Peyer's patch (tissue), 4 donors: ENCODE data around the gene SNED1. TPM values are rescaled to one million over a fixed set of nuclear protein-coding genes. Genes with fewer than 3 reads are reported as not detected.

Experiments
- DNase-seq, 3 donors: peaks; one replicate each; pipeline ENCODE4 v3.0.0-alpha.2; 2017 to 2019
- H3K27ac ChIP-seq, 4 donors: fragments of 200-600 bp; sonication (generic); one replicate each; pipeline ENCODE4 v1.5.1; 2016 to 2019
- H3K27me3 ChIP-seq, 2 donors: fragments of 200-600 bp; sonication (generic); one replicate each; pipeline ENCODE4 v1.5.1; 2019
- H3K36me3 ChIP-seq, 3 donors: fragments of 200-600 bp; sonication (generic); one replicate each; pipeline ENCODE4 v1.5.1; 2016 to 2019
- H3K4me1 ChIP-seq, 4 donors: fragments of 200-600 bp; sonication (generic); one replicate each; pipeline ENCODE4 v1.5.1; 2016 to 2019
- H3K4me3 ChIP-seq, 4 donors: fragments of 200-600 bp; sonication (generic); 1 replicate in 3 of 4; 2 replicates in 1 of 4; pipeline ENCODE4 v1.5.1; 2016 to 2019; ENCODE audit warnings: mild to moderate bottlenecking in 1 of 4
- H3K9me3 ChIP-seq, 4 donors: fragments of 200-600 bp; sonication (generic); one replicate each; pipeline ENCODE4 v1.5.1; 2016 to 2019; ENCODE audit warnings: mild to moderate bottlenecking in 1 of 4
- POLR2A ChIP-seq, 2 donors: fragments of 450-650 bp; IDR thresholded peaks; one replicate each; pipeline ENCODE4 v1.5.1; 2017; ENCODE audit warnings: antibody characterized with exemption in 2 of 2, mild to moderate bottlenecking in 2 of 2, moderate library complexity in 2 of 2
- total RNA-seq, 4 donors: library from RNA; depleted of rRNA; stranded (reverse); fragments of >200 nt; gene quantifications; one replicate each; pipeline ENCODE4 v1.1.0, GENCODE V29; 2016
- TF ChIP-seq, protein P1 (sequence below), 6 experiments: fragments of 450-650 bp in 4 of 6; fragments of 200-600 bp in 2 of 6; sonication (generic) in 1 of 6; IDR thresholded peaks; one replicate each; pipeline ENCODE4 v1.5.1; 2017 to 2019; ENCODE audit warnings: antibody characterized with exemption in 6 of 6, mild to moderate bottlenecking in 3 of 6, moderate library complexity in 1 of 6

Gene SNED1
- total RNA-seq, 4 donors from 2014 or later = 6.8 to 83.3 (median 25.2) TPM

DNA sequence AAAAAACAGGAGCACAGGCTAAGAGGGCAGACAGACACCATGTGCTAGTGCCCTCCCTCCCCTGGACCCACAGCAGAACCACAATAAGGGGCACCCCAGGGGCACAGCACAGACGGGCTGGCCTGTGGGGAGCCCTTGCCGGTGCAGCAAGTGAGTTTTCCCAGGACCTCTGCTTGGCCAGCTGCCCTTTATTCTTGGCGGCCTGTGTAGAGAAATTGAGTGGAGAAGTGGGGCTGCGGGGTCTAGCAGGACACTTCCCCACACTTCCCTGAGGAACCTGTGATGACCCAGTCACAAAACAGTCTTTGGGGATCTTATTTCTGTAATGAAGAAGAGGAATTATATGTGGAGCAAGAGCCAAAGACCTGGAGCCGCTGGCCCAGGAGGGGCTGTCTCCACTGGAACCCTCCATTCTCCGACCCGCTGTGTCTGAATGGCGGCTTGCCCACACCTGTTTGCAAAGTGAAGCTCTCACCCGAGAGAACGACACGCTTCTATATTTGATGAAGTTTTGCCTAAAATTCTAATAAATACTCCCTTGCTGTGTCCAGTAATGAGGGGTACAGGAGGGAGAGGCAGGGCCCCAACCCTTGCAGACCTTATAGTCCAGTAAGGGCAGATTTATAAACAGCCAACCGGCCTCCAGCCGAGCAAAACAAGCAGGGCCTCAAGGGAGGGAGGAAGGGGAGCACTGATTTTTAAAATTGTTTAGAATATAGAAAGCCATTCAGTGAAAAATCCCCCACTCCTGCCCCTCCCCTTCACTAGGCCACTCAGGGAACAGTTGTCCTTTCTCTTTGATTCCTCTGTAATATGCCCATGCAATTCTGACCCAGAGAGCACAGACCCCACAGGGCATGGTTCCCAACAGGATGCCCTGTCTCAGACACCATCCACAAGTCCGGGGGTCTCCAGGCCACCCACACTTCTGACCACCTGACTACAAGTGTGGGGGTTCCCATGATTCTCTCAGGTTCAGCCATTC is 44.7 kb upstream of the SNED1 start:
- H3K36me3 ChIP-seq = no peaks in the 10 kb centered on the region
- H3K4me1 ChIP-seq = peaks cover 0 to 7% (median 0%) of the 10 kb centered on the region in 4 donors
- TF ChIP-seq, protein P1, sequence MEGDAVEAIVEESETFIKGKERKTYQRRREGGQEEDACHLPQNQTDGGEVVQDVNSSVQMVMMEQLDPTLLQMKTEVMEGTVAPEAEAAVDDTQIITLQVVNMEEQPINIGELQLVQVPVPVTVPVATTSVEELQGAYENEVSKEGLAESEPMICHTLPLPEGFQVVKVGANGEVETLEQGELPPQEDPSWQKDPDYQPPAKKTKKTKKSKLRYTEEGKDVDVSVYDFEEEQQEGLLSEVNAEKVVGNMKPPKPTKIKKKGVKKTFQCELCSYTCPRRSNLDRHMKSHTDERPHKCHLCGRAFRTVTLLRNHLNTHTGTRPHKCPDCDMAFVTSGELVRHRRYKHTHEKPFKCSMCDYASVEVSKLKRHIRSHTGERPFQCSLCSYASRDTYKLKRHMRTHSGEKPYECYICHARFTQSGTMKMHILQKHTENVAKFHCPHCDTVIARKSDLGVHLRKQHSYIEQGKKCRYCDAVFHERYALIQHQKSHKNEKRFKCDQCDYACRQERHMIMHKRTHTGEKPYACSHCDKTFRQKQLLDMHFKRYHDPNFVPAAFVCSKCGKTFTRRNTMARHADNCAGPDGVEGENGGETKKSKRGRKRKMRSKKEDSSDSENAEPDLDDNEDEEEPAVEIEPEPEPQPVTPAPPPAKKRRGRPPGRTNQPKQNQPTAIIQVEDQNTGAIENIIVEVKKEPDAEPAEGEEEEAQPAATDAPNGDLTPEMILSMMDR (IDR thresholded peaks at IDR 0.05) = no peak
- no peak for TF ChIP-seq POLR2A (IDR thresholded peaks at IDR 0.05)
- no peaks in the 10 kb centered on the region for H3K9me3 ChIP-seq
- H3K27me3 ChIP-seq = no peaks in the 10 kb centered on the region
- H3K27ac ChIP-seq = no peak overlapping the region
- H3K4me3 ChIP-seq = no peak overlapping the region
- DNase-seq = peak in 1 of 3 donors; percentile 30

DNA sequence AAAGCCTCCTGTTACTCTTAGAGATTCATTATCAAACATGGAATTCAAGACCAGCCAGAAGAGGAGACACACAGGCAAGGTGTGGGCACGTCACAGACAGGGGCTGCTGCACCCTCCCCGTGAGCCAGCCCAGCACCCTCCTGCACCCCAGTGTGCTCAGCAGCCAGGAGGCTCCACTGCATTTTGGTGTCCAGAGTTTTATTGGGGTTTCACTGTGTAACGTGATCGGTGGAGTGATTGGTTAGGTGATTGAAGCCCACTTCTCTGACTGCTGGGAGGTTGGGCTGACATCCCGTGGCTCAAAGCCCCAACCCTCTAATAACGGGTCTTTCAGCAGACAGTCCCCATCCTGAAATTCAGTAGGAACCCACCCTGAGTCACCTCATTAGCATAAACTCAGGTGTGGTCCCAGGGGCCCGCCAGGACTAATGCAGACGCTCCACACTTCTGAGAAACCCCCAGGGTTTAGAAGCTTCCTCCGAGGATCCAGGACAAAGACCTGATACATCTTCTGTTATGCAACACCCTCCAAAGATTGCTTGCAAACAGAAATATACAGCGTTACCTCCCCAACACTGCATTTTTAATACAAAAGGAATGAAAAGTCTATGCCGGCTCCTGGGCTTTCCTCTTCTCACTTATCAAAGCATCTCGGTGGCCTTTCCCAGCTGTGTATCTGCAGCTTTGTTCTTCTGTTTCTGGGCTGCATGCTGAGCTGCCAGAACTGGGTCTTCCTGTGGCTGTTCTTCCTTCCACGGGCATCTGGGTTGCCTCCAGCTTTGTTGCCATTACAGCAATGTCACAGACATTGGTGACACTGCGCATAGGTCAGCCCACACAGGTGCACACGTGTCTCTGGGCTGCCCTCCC is 43.7 kb upstream of the SNED1 start:
- Histone ChIP-seq H3K4me3 (no peak overlapping the region), H3K36me3 (no peaks in the 10 kb centered on the region)
- DNase-seq = peak in 1 of 3 donors; percentile 27

DNA sequence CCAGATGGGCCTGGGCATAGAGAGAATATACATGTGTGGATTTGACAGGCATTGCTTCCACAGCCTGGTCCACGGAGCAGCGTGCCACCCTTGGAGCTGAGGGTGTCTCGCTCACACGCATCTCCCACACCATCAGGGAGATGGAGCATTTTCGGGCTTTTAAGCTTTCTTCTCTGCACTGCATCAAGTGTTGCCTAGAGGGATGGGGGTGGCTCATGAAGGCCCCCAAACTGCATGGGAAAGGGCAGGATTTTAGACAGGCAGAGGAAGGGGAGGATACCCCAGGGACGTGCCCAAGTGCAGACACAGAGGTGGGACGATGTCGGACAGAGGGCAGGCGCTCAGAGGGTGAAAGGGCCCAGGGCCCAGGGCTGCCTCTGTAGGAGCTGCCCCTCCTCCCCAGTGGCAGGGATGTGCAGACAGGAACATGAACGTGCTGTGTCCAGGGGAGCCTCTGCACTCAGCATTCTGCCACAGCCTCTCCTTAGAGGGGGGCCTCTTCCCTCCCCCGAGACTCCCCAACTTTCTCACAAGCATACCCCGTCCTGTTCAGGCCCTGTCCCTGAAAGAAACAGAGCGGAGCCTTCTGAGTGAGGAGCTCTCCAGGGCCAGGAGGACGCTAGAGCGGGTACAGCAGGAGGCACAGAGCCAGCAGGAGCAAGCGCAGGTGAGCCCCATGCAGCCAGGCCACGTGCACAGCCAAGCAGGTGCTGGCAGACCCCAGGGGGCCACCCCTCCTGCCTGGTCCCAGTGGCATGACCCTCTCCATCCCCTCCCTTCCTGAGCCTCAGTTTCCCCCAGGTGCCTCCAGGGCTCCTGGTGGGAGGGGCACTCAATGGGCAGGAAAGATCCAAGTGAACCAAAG is 42.9 kb upstream of the SNED1 start:
- H3K27ac ChIP-seq = peak overlapping the region in 2 of 4 donors; percentile 13 to 31
- no peaks in the 10 kb centered on the region for H3K27me3 ChIP-seq
- no peak for TF ChIP-seq POLR2A (IDR thresholded peaks at IDR 0.05)
- TF ChIP-seq, protein P1 (IDR thresholded peaks at IDR 0.05) = no peak
- peaks cover 0 to 17% (median 0%) of the 10 kb centered on the region in 4 donors for H3K4me1 ChIP-seq
- DNase-seq = peak in 2 of 3 donors; percentile 37 to 38
- H3K36me3 ChIP-seq = no peaks in the 10 kb centered on the region
- no peaks in the 10 kb centered on the region for H3K9me3 ChIP-seq
- no peak overlapping the region for H3K4me3 ChIP-seq

More for the DNA sequence above, 43.7 kb upstream of the SNED1 start:
- no peak for TF ChIP-seq POLR2A (IDR thresholded peaks at IDR 0.05)
- TF ChIP-seq, protein P1 (IDR thresholded peaks at IDR 0.05) = no peak
- no peaks in the 10 kb centered on the region for H3K27me3 ChIP-seq
- H3K27ac ChIP-seq = no peak overlapping the region
- peaks cover 0 to 8% (median 0%) of the 10 kb centered on the region in 4 donors for H3K4me1 ChIP-seq
- H3K9me3 ChIP-seq = no peaks in the 10 kb centered on the region

DNA sequence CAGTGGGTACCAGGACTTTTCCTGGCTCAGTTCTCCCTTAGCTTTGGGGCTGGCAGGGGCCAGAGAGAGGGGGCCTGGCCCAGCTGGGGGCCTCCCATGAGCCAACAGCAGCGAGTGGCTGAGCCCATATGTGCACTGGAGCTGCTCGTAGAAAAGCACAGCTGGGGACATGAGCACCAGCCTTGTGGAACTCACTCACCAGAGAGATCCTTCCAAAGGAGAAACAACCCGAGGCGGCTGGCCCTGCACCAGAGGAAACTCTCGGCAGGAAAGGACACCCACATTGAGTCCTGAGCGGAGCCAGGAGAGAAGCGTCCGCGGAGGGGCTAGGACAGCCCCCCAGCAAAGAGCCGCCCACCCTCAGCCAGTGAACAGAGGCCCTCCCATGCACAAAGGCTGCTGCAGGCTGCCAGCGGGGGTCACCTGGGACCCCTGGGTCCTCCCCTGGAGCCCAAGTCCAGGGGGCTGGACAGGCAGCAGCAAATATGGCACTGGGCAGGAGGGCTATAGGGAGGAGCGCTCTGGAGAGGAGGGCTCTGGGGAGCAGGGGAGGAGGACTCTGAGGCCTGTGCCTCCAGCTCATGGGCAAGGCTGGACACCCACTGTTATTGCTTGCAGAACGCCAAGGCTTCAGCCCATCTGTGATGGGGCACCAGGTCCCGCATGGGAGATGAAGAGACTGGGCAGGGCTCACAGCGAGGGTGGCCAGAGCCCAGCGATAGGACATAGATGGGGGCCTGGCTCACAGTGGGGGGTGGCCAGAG is 42.1 kb upstream of the SNED1 start:
- H3K27ac ChIP-seq = peak overlapping the region in 2 of 4 donors; percentile 13 to 31
- H3K9me3 ChIP-seq = no peaks in the 10 kb centered on the region
- no peaks in the 10 kb centered on the region for H3K27me3 ChIP-seq
- H3K4me1 ChIP-seq = peaks cover 0 to 21% (median 0%) of the 10 kb centered on the region in 4 donors
- TF ChIP-seq, protein P1 (IDR thresholded peaks at IDR 0.05) = no peak
- no peak for TF ChIP-seq POLR2A (IDR thresholded peaks at IDR 0.05)
- no peaks in the 10 kb centered on the region for H3K36me3 ChIP-seq
- DNase-seq = peak in 1 of 3 donors; percentile 29
- no peak overlapping the region for H3K4me3 ChIP-seq
